HG03457 (cell line): ENCODE data around the gene GPRASP3.
"Not testable (repeated sequence)": the region's sequence is repeated elsewhere in the genome, so short reads cannot be mapped to it uniquely, and the experiment has no call there.

Experiments
- ATAC-seq: cut with Tn5 transposase; IDR thresholded peaks from one replicate; pipeline ENCODE4 v1.9.1; 2021; ENCODE audit warnings: moderate number of reproducible peaks; ENCODE audit not compliant: unreplicated experiment

The GPRASP3 gene

GRCh38 chrX:102720237-102721168 is at the start of gene GPRASP3:
TSS of gene GPRASP3 (plus strand) at chrX:102720743. CDS start at chrX:102748996, 28,253 bp downstream.
- ATAC-seq, result peak; percentile 99

GRCh38 chrX:102672856-102673255 is 47.7 kb upstream of the GPRASP3 start:
- no peak for ATAC-seq

- ATAC-seq, result not testable (repeated sequence)
Observed at GRCh38 chrX:102677479-102677878, 43.1 kb upstream of the GPRASP3 start.

- no peak for ATAC-seq
Observed at GRCh38 chrX:102684772-102685520, 35.6 kb upstream of the GPRASP3 start.

- ATAC-seq, result no peak
Observed at GRCh38 chrX:102694749-102695148, 25.8 kb upstream of the GPRASP3 start.

GRCh38 chrX:102696306-102696705 is 24.2 kb upstream of the GPRASP3 start:
- no peak for ATAC-seq

GRCh38 chrX:102697494-102697893 is 23.0 kb upstream of the GPRASP3 start:
- no peak for ATAC-seq

GRCh38 chrX:102708900-102709299 is 11.6 kb upstream of the GPRASP3 start:
- ATAC-seq, result no peak

- ATAC-seq, result no peak
Observed at GRCh38 chrX:102711872-102712215, 8.7 kb upstream of the GPRASP3 start.

GRCh38 chrX:102712216-102712966 is 8.2 kb upstream of the GPRASP3 start, which contains the start of gene GPRASP2:
TSS of gene GPRASP2 (plus strand) at chrX:102712448. CDS start at chrX:102714870, 2,422 bp downstream.
- no peak for ATAC-seq

- no peak for ATAC-seq
Observed at GRCh38 chrX:102712981-102713625, 7.4 kb upstream of the GPRASP3 start.

- no peak for ATAC-seq
Observed at GRCh38 chrX:102714994-102715393, 5.5 kb upstream of the GPRASP3 start.

- no peak for ATAC-seq
Observed at GRCh38 chrX:102715967-102716366, 4.6 kb upstream of the GPRASP3 start.

- ATAC-seq, result not testable (repeated sequence)
Observed at GRCh38 chrX:102721169-102721506, 595 bp downstream of the GPRASP3 start.

GRCh38 chrX:102723456-102723855 is 2.9 kb downstream of the GPRASP3 start:
- no peak for ATAC-seq

GRCh38 chrX:102727761-102728160 is 7.2 kb downstream of the GPRASP3 start:
- ATAC-seq, result no peak

- ATAC-seq, result no peak
Observed at GRCh38 chrX:102728646-102729045, 8.1 kb downstream of the GPRASP3 start.

- ATAC-seq, result no peak
Observed at GRCh38 chrX:102739657-102740056, 19.1 kb downstream of the GPRASP3 start.

GRCh38 chrX:102744307-102744706 is 23.8 kb downstream of the GPRASP3 start:
- no peak for ATAC-seq

GRCh38 chrX:102745513-102745856 is 24.9 kb downstream of the GPRASP3 start:
- ATAC-seq, result no peak
